GM06990 (cell line): ENCODE measurements around the gene HOXA5.

Experiments
- DNase-seq: peaks from one replicate; pipeline ENCODE4 v3.0.0-alpha.2; 2011; ENCODE audit not compliant: insufficient read length; ENCODE audit errors: extremely low read depth
- H3K27me3 ChIP-seq: replicated peaks from 2 replicates; pipeline ENCODE4 v1.6.0; 2011; ENCODE audit warnings: low read length; ENCODE audit not compliant: control insufficient read depth, insufficient read depth
- H3K36me3 ChIP-seq: 2 replicates; pipeline ENCODE4 v1.5.1; 2011; ENCODE audit warnings: low read length; ENCODE audit not compliant: control insufficient read depth, insufficient read depth
- H3K4me3 ChIP-seq: replicated peaks from 2 replicates; pipeline ENCODE4 v1.5.1; 2011; ENCODE audit warnings: low read depth, mild to moderate bottlenecking, control low read depth, low read length
- TF ChIP-seq, protein P1 (sequence below): IDR thresholded peaks from 2 replicates; pipeline ENCODE4 v1.5.1; 2011; ENCODE audit warnings: low read length, control low read depth, mild to moderate bottlenecking, inconsistent platforms; ENCODE audit not compliant: insufficient read depth, poor library complexity, severe bottlenecking

The HOXA5 gene

DNA sequence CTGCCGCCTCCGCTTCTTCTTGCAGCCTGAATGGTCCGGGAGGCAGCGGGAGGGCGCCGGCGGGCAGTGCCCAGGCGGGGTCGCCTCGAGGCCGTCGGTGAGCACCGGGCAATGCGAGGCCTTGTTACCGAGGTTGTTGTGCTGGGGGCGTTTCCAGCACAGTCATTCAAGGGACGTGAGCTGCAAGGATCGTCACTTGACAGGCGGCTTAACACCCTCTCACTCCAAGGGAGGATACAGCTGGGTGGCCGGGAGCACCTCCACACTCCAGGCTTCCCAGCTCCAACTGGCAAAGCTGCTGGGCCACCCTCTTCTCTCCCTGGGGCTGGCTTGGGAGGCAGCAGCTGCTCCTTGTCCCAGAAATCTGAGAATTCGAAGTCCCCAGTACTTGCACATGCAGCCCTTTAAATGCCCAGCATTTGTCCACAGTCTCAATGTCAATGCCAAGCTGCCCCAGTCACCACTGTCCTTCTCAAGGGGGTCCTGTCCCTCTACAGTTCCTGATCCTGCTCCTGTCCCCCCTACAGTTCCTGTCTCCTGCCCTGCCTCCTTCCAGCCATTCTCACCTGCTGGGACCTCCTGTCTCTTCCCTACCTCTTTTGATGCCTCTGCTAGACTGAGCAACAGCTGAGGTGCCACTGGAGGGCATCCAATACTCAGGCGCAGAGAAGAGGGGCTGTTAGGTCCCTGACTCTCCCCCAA, 46.0 kb upstream of the HOXA5 start:
- Histone ChIP-seq H3K36me3 (no peaks in the 10 kb centered on the region), H3K4me3 (no peak overlapping the region), H3K27me3 (peaks cover 14% of the 10 kb centered on the region)
- TF ChIP-seq, protein P1, sequence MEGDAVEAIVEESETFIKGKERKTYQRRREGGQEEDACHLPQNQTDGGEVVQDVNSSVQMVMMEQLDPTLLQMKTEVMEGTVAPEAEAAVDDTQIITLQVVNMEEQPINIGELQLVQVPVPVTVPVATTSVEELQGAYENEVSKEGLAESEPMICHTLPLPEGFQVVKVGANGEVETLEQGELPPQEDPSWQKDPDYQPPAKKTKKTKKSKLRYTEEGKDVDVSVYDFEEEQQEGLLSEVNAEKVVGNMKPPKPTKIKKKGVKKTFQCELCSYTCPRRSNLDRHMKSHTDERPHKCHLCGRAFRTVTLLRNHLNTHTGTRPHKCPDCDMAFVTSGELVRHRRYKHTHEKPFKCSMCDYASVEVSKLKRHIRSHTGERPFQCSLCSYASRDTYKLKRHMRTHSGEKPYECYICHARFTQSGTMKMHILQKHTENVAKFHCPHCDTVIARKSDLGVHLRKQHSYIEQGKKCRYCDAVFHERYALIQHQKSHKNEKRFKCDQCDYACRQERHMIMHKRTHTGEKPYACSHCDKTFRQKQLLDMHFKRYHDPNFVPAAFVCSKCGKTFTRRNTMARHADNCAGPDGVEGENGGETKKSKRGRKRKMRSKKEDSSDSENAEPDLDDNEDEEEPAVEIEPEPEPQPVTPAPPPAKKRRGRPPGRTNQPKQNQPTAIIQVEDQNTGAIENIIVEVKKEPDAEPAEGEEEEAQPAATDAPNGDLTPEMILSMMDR: no peak
- no peak for DNase-seq

DNA sequence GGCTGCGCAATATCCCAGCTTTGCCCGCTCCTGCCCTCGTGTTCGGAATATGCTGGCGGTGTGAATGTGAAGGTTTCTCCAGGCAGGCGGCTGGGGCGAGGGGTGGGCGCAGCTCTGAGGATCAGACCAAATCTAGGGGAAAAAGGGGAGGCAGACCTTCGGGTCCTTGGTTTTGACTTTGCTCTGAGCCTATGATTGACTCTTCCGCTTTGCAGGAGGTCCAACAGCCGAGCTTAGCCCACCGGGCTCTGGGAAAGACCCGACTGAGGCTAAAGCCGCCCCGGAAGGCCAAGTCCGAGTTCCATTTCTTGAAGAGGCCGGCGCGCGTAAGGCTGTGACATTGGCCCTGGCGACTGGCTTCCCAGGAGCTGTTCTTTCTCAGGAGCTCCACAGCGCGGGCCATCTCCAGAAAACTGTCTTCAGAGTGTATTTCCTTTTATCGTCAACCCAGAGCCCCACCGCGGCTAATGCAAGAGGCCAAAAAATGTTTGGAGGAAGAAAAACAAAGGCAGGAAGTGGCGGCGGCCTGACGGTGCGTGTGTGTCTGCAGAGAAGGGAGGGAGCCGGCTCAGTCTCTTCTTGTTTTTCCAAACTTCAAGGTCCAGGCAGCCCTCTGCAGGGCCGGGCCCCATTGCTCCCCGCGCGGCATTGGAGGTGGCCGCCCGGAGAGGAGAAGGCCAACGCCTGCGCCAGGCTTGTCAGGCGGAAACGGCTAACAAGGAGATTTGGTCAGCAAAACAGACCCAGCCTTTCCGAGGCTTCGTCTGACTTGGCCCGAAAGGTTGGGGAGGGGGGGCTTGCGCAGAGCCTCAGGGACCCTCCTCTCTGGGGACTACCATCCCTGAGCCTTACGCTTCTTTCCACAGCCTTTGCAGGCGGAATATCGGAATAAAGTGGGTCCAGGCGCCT, 45.2 kb upstream of the HOXA5 start:
- no peak overlapping the region for H3K4me3 ChIP-seq
- TF ChIP-seq, protein P1: no peak
- peaks cover 11% of the 10 kb centered on the region for H3K27me3 ChIP-seq
- DNase-seq: no peak
- H3K36me3 ChIP-seq: no peaks in the 10 kb centered on the region

DNA sequence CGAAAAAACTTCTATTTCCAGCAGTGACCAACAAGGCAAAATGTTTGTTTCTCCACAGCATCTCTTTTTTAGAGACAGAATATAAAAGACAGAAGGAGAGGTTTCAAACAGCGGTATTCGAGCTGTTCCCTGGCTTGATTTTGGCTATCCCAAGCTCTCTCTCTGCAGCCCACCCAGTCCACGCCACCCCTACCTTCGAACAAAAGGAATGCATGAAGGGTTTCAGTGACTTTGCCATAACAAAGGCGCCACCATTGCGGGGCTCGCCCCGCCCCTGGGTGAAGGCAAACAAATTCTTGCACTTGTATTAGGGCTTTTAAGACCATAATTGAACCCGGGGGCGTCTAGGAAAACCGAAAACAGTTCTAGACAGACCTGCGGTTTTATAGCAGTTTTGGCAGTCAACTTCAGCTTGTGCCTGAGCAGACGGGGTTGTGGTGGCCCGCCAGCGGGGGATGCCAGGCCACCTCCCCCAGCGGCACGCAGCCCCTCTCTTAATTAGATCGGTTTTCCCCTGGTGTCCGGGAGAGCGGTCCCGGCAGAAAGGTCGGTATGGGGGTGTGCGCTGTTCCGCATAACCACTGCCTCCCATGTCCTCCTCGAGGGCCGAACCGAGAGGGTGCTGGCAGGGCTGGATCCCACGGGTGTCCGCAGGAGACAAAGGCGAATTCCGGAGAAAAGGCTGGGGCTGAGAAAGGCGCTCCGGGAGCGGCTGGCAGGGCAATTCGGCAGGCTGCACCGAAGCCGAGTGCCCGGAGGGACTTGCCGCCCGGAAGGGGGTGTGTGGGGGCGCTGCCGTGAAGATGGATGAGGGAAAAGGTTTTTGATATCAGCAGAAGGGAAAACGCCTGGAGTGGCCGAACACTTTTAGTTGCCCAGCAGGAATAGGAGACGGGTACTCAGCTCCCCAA, 44.2 kb upstream of the HOXA5 start:
- H3K36me3 ChIP-seq: no peaks in the 10 kb centered on the region
- peaks cover 13% of the 10 kb centered on the region for H3K27me3 ChIP-seq
- no peak for DNase-seq
- TF ChIP-seq, protein P1: no peak
- no peak overlapping the region for H3K4me3 ChIP-seq

DNA sequence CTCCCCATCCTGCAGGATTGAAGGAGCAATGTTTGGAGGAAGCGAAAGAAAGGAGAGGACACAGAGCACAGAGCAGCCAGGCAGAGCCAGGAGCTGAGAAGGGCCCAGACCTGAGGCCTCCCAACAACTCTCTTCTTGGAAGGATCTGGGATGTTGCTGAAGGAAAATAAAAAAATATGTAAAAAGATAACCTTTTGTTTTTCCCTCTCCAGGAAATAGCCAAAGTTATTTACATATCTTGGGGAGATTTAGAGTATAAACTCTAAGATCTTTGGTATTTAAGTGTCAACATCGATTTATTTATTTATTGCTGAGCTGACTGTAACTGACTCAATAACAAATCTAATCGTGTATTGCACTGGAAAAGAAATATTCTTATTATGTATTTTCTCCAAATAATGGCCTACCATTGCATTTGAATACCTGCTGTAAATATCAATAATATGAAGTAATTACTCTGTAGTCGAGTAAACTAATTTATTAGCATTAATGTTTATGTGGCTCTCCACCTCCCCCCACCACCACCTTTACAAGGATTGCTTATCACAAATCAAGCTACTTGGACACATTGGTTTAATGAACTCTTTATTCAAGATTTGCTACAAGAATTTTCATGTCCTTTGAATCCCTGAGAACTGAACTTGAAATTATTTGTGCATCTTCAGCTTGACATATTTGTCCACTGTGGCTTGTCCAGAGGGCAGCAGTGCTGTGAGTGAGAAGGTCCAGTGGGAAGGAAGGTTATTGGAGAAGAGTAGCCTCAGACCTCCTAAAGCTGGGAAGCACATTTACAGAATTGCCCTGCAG, 43.4 kb upstream of the HOXA5 start:
- TF ChIP-seq, protein P1: no peak
- DNase-seq: no peak
- Histone ChIP-seq H3K36me3 (no peaks in the 10 kb centered on the region), H3K4me3 (no peak overlapping the region), H3K27me3 (peaks cover 13% of the 10 kb centered on the region)

DNA sequence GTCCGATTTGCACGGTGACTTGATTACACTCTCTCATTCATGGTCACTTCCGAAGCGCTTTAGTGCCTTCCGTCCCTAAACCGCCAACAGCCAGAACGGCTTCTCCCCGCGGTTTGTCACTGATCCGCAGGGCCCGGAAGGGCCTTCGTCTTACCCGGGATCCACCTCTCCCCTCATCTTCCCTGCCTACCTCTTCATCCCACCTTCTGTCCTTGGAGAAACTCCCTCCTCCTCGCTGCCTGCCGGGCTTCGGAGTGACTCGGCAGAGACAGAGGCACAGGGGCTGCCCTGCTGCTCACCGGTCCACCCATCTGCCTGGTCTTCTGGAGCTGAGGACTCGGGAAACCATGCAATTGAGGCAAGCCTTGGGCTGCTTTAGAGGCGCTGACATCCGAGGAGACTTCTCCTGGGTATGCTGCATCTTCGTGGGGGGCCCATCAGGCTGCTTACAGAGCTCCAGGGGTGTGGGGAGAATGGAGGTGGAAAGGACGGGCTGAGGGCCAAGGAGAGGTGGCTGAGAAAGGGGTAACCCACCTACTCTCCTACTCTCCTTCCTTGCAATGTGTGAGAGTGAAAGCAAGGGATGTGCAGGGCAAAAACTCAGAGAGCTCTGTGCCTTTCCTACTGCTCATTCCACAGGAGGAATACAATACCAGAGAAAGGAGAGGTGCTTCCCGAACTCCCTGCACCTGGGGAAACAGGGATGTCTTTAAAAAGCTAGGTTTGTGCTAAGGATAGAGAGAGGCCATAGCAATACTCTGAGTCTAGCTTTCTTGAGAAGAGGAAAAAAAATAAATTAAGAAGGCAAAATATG, 42.6 kb upstream of the HOXA5 start:
- H3K27me3 ChIP-seq: peaks cover 11% of the 10 kb centered on the region
- no peak for DNase-seq
- no peak overlapping the region for H3K4me3 ChIP-seq
- TF ChIP-seq, protein P1: no peak
- H3K36me3 ChIP-seq: no peaks in the 10 kb centered on the region
